Measurements from ENCODE around the gene BMP15. TPM values are rescaled to one million over a fixed set of nuclear protein-coding genes. Genes with fewer than 3 reads are reported as not detected.

BMP15 gene
- not detected in 2 replicates for total RNA-seq

GRCh38 chrX:50910685-50911176 lies at the start of gene BMP15:
TSS of gene BMP15 (plus strand) at chrX:50910735. CDS start at chrX:50910784, 49 bp downstream.

Other genes starting within 250 kb of the BMP15 start
- gene SHROOM4, start 96.5 kb upstream of the BMP15 start, total RNA-seq = 63.4 and 69.4 TPM in 2 replicates